Stimulated activated CD8-positive, alpha-beta memory T cell treated with anti-CD3 and anti-CD28 coated beads, Interleukin-15, amount 100 ng/mL, for 48 hours (primary cell): Measurements from ENCODE around the gene FKBP5.
"Not testable (repeated sequence)": the region's sequence is repeated elsewhere in the genome, so short reads cannot be mapped to it uniquely, and the experiment has no call there.

ENCODE experiments used
- DNase-seq, 2 donors: peaks; one replicate each; pipeline ENCODE4 v3.0.0-alpha.2; 2020; ENCODE audit warnings: low read depth in 2 of 2

Gene FKBP5

GRCh38 chr6:35723587-35723986, 34.9 kb upstream of the FKBP5 start:
- DNase-seq: no peak

GRCh38 chr6:35722121-35722761, 33.5 kb upstream of the FKBP5 start:
- DNase-seq: no peak

- no peak for DNase-seq
Measured at GRCh38 chr6:35719830-35720733, 31.4 kb upstream of the FKBP5 start.

- no peak for DNase-seq
Measured at GRCh38 chr6:35719404-35719829, 30.7 kb upstream of the FKBP5 start.

GRCh38 chr6:35718911-35719381, 30.2 kb upstream of the FKBP5 start:
- peak in 1 of 2 donors; percentile 40 for DNase-seq

- DNase-seq: no peak
Measured at GRCh38 chr6:35718375-35718736, 29.6 kb upstream of the FKBP5 start.

GRCh38 chr6:35717449-35718374, 29.0 kb upstream of the FKBP5 start:
- no peak for DNase-seq

GRCh38 chr6:35716798-35717197, 28.1 kb upstream of the FKBP5 start:
- DNase-seq: no peak

- no peak for DNase-seq
Measured at GRCh38 chr6:35713006-35713767, 24.5 kb upstream of the FKBP5 start.

- DNase-seq: no peak
Measured at GRCh38 chr6:35711731-35712130, 23.0 kb upstream of the FKBP5 start.

GRCh38 chr6:35710241-35710847, 21.6 kb upstream of the FKBP5 start:
- DNase-seq: no peak

- DNase-seq: no peak
Measured at GRCh38 chr6:35708585-35708984, 19.9 kb upstream of the FKBP5 start.

- DNase-seq: no peak
Measured at GRCh38 chr6:35707714-35708407, 19.1 kb upstream of the FKBP5 start.

GRCh38 chr6:35706468-35706867, 17.8 kb upstream of the FKBP5 start:
- no peak for DNase-seq

- DNase-seq: no peak
Measured at GRCh38 chr6:35703554-35703953, 14.8 kb upstream of the FKBP5 start.

GRCh38 chr6:35698858-35699257, 10.1 kb upstream of the FKBP5 start:
- DNase-seq: no peak

GRCh38 chr6:35698430-35698829, 9.7 kb upstream of the FKBP5 start:
- DNase-seq: not testable (repeated sequence)

GRCh38 chr6:35694462-35694861, 5.7 kb upstream of the FKBP5 start:
- DNase-seq: no peak

- DNase-seq: no peak
Measured at GRCh38 chr6:35691027-35691824, 2.5 kb upstream of the FKBP5 start.
